Testis (tissue), 3 donors: ENCODE measurements around the gene EPN3. TPM values are rescaled to one million over a fixed set of nuclear protein-coding genes. Genes with fewer than 3 reads are reported as not detected.

ENCODE experiments used
- DNase-seq: peaks from one replicate; pipeline ENCODE4 v3.0.0-alpha.2; 2019
- H3K27ac ChIP-seq, 2 donors: fragments of 200-600 bp; sonication (generic); one replicate each; pipeline ENCODE4 v1.5.1; 2019
- H3K27me3 ChIP-seq: fragments of 200-600 bp; sonication (generic); one replicate; pipeline ENCODE4 v1.5.1; 2019
- H3K36me3 ChIP-seq: fragments of 200-600 bp; sonication (generic); one replicate; pipeline ENCODE4 v1.5.1; 2017; ENCODE audit warnings: low read depth; ENCODE audit errors: missing control alignments
- H3K4me1 ChIP-seq: fragments of 200-600 bp; sonication (generic); one replicate; pipeline ENCODE4 v1.5.1; 2019
- H3K4me3 ChIP-seq, 2 donors: fragments of 200-600 bp; sonication (generic); one replicate each; pipeline ENCODE4 v1.5.1; 2017 to 2019
- H3K9me3 ChIP-seq: fragments of 200-600 bp; sonication (generic); one replicate; pipeline ENCODE4 v1.5.1; 2017
- POLR2A ChIP-seq: fragments of 450-650 bp; IDR thresholded peaks from one replicate; pipeline ENCODE4 v1.6.1; 2017; ENCODE audit warnings: antibody characterized with exemption, mild to moderate bottlenecking, moderate library complexity
- WGBS, 2 donors: methylation state at CpG; one replicate each; pipeline ENCODE4 v1.1.5; 2018; 5-methylcytosine and 5-hydroxymethylcytosine counted together
- intact Hi-C: fragments of 100-400 bp; cut with DNase I; formaldehyde crosslinking; loops from one replicate; pipeline ENCODE4 v1.15.1; 2023; ENCODE audit warnings: low total_unique reads
- polyA plus RNA-seq: library from polyadenylated mRNA; stranded (reverse); fragments of 350-450 nt; fragmentation: Illumina TruSeq; extraction: RNeasy Lipid Tissue Mini Kit (QIAGEN cat#74804); gene quantifications from one replicate; pipeline ENCODE4 v1.2.3, GENCODE V29; 2014; ENCODE audit warnings: low read depth, low replicate concordance; ENCODE audit not compliant: insufficient read depth
- total RNA-seq, 2 donors: library from RNA; depleted of rRNA; stranded (reverse); fragments of >200 nt; gene quantifications; one replicate each; pipeline ENCODE4 v1.2.3, GENCODE V29; 2016
- TF ChIP-seq, protein P1 (sequence below), 3 experiments: fragments of 450-650 bp in 2 of 3; fragments of 200-600 bp in 1 of 3; sonication (generic) in 1 of 3; IDR thresholded peaks; one replicate each; pipeline ENCODE4 v1.5.1; 2016 to 2019; ENCODE audit warnings: antibody characterized with exemption in 3 of 3, mild to moderate bottlenecking in 2 of 3, moderate library complexity in 1 of 3

The EPN3 gene
- total and polyA plus RNA-seq, 3 donors from 2014 or later: 4.9 to 6.3 (median 6.3) TPM

DNA sequence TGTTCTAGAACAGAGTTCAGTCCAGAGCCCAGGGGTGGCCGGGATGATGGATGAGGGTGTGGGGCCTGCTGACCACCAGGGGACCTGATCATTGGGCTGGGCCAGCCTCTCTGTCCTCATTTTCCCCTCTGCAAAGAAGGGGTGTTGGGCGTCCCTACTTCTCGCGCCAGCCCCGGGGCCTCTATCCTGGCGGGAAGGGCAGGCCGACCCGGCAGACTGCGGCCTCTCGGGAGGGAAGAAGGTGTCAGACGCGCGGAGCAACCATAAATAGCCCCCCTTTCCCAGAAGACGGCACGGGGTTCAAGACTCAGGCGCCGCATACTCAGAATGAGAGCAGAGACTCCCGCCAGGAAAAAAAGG is 26.0 kb downstream of the EPN3 start:
- H3K4me1 ChIP-seq: peaks cover 24% of the 10 kb centered on the region
- H3K4me3 ChIP-seq: no peak overlapping the region
- no peak for DNase-seq

DNA sequence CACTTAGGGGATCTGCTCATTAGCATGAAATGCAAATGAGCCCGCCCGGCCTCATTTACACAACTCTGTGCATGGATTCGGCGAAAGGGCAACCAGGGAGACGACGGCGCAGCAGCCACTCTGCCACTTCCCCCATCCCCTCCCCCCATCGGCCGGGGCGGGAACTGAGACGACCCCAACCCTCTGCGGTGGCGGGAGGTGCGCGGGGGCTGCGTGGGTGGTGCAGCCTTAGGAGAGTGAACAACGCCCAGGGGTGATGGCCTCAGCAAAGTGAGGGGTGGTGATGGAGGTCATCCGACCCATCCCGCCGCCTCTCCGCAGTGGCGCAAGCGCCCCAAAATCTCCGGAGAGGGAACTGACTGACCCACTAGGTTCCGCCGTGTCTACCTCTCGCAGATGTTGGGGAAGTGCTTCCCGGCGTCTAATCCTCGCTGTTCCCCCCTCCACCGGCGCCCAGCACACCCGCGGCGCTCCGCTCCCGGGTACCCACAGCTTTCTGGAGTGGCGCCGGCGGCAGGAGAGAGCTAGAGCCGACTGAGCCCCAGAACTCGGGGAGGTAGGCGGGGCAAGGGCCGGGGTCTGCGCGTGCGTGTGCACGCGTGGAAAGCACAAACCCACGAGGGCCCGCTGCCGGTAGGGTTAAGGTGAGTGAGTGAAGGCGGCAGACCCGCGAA is 26.5 kb downstream of the EPN3 start:
- Histone ChIP-seq H3K4me1 (peaks cover 24% of the 10 kb centered on the region), H3K36me3 (no peaks in the 10 kb centered on the region), H3K4me3 (peak overlapping the region in 1 of 2 donors; percentile 48), H3K27ac (peak overlapping the region in 1 of 2 donors; percentile 50), H3K27me3 (no peaks in the 10 kb centered on the region), H3K9me3 (no peaks in the 10 kb centered on the region)
- DNase-seq: peak; percentile 50
- WGBS, 2 donors: 1 to 5% methylated on average over 17 to 55 of the region's 55 CpGs
- intact Hi-C loops: loop anchor here (5.0 to 10.0 kb wide), 2 partner anchors 68 to 276 kb away; partner anchors contain the start of gene WFIKKN2
- TF ChIP-seq, protein P1, sequence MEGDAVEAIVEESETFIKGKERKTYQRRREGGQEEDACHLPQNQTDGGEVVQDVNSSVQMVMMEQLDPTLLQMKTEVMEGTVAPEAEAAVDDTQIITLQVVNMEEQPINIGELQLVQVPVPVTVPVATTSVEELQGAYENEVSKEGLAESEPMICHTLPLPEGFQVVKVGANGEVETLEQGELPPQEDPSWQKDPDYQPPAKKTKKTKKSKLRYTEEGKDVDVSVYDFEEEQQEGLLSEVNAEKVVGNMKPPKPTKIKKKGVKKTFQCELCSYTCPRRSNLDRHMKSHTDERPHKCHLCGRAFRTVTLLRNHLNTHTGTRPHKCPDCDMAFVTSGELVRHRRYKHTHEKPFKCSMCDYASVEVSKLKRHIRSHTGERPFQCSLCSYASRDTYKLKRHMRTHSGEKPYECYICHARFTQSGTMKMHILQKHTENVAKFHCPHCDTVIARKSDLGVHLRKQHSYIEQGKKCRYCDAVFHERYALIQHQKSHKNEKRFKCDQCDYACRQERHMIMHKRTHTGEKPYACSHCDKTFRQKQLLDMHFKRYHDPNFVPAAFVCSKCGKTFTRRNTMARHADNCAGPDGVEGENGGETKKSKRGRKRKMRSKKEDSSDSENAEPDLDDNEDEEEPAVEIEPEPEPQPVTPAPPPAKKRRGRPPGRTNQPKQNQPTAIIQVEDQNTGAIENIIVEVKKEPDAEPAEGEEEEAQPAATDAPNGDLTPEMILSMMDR (IDR thresholded peaks at IDR 0.05): no peak
- TF ChIP-seq POLR2A: no peak

More for the DNA sequence above, 26.0 kb downstream of the EPN3 start:
- Histone ChIP-seq H3K9me3 (no peaks in the 10 kb centered on the region), H3K36me3 (no peaks in the 10 kb centered on the region), H3K27me3 (no peaks in the 10 kb centered on the region), H3K27ac (peak overlapping the region in 1 of 2 donors; percentile 50)
- no peak for TF ChIP-seq POLR2A
- TF ChIP-seq, protein P1 (IDR thresholded peaks at IDR 0.05): no peak
- WGBS, 2 donors: 17% methylated on average over 14 of the region's 18 CpGs; no CpG with 5 or more reads in 1 of the 2 donors
- intact Hi-C loops: loop anchor here (5.0 to 10.0 kb wide), 2 partner anchors 69 to 276 kb away; partner anchors contain the start of gene WFIKKN2

DNA sequence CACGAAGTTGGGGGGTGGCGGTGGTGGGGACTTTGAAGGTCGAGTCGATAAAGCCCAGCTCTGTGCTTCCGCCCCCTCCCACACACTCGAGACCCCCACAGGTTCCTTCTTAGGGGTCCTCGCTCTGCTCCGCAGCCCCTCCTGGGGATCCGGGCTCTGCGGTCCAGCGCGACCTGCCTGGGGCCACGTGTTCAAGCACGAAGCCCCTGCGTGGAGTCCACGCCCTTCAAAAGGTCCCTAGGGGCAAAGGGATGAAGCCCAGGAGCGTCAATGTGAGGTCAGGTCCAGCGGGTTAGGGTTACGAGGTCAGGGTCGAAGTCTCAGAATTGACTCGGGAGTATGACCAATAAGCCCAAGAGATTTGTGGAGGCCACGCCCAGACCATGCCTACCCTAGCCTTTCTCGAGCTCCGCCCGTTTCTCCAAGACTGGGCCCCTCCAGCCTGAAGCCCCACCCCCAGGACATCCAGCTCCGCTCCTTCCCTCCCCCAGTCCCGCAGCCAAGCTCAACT is 27.2 kb downstream of the EPN3 start:
- intact Hi-C loops: loop anchor here (5.0 to 10.0 kb wide), 2 partner anchors 68 to 275 kb away; partner anchors contain the start of gene WFIKKN2
- peak; percentile 79 for DNase-seq
- TF ChIP-seq, protein P1 (IDR thresholded peaks at IDR 0.05): no peak
- no peak for TF ChIP-seq POLR2A
- H3K9me3 ChIP-seq: no peaks in the 10 kb centered on the region
- H3K27me3 ChIP-seq: no peaks in the 10 kb centered on the region
- H3K27ac ChIP-seq: no peak overlapping the region
- peak overlapping the region; percentile 43 to 48 for H3K4me3 ChIP-seq
- peaks cover 29% of the 10 kb centered on the region for H3K4me1 ChIP-seq
- no peaks in the 10 kb centered on the region for H3K36me3 ChIP-seq
- WGBS, 2 donors: 2% methylated on average over 16 to 27 of the region's 27 CpGs

DNA sequence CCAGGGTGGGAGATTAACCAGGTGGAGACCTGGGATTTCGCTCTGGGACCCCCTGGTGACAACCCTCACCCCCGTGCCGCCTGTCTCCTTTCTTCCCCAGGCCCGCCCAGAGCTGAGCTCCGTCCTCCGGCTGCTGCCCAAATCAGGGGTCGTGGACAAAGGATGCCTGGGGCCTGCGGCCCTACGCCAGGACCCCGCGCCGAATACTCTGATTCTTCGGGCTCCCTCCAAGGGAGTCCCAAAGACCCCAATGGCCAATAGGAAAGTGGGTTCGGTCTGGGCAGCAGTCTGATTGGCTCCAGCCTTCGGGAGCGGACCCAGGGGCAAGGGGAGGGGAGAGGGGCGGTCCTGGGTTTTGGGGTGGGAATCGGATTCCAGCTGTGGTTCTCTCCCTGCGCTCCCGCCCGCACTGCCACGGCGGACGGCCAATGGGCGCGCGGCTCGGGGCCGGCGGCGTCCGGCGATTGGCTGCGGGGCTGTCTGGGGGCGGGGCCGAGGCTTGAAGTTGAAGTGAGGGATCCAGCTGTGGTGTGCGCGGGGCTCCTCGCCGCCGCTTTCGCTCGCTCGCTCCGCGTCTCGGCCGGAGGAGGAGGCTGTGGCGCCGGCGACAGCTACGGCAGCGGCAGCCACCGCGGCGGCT is 27.8 kb downstream of the EPN3 start, which contains the start of gene CACNA1G:
Gene CACNA1G, plus strand, starts transcription at position 531 of the 640 bp plus-strand sequence. CDS start 745 bp downstream, outside the sequence.
- 0 to 1% methylated on average over 15 to 47 of the region's 56 CpGs for WGBS, 2 donors
- H3K36me3 ChIP-seq: no peaks in the 10 kb centered on the region
- no peaks in the 10 kb centered on the region for H3K9me3 ChIP-seq
- TF ChIP-seq, protein P1 (IDR thresholded peaks at IDR 0.05): no peak
- TF ChIP-seq POLR2A: no peak
- H3K27me3 ChIP-seq: no peaks in the 10 kb centered on the region
- no peak within 1 kb of the TSS for H3K27ac ChIP-seq
- H3K4me3 ChIP-seq: peak within 1 kb of the TSS; percentile 43 to 48
- intact Hi-C loops: no loop called here
- DNase-seq: peak; percentile 91
- peaks cover 31% of the 10 kb centered on the region for H3K4me1 ChIP-seq
